HG03378 (cell line): ENCODE measurements around the gene HTRA2.

ENCODE experiments used
- ATAC-seq: cut with Tn5 transposase; IDR thresholded peaks from one replicate; pipeline ENCODE4 v1.9.1; 2021; ENCODE audit warnings: mild to moderate bottlenecking, moderate library complexity; ENCODE audit not compliant: unreplicated experiment

The HTRA2 gene

DNA sequence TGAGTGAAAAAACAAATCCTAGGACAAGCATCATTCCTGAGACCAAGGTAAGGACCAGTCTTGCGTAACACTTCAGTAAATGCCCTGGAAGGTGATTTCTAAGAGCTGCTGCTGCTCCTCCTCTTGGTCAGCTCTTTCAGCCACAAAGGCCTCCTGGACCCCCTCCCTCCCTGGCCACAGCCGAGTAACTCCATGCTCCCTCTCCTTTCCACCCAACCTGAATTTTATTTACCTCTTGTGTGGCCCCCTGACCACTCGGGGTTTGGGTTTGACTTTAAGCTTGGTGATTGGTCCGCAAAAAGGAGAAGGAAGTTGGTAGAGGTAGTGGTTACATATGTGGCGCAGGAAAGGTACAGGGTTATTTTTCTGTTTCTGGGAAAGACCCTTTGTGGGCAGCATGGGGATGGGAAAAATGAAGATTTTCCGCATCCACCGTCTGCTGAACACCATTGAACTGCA is 9.2 kb downstream of the HTRA2 start:
- ATAC-seq = peak; percentile 50

DNA sequence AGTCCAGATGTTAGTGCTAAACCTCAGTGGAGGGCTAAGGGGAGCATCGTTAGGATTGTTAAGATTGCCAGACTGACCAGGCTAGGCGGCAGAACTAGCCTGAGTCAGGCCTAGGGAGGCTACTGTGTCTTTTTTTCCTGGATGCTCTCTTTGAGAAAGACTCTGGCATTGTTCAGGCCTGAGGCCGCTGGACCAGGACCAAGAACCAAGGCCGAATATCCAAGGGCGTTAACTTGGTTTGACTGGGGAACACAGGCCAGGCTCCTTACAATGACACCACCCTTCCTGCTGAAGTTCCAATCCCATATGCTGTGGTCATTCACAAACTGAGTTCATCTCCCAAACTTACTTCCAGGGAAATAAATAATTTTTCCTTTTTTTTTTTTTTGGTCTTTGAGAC is 10.6 kb downstream of the HTRA2 start:
- ATAC-seq = no peak

DNA sequence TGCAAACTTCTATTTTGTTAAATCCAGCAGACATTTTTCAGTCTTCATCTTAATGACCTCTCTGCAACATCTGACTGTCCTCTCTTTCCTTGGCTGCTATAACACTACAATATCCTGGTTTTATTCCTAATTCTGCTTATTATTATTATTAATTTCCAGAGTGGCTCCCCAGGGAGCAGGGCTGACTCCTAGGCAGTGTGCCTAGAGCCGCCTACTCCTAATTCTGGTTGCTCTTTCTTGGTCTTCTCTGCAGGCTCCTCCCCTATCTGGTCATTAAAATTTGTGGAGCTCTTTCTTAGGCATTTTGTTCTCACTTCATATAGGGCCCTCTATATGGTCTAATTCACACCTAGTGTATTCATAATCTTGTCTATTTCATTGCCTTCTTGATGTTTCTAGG is 13.2 kb downstream of the HTRA2 start:
- no peak for ATAC-seq

DNA sequence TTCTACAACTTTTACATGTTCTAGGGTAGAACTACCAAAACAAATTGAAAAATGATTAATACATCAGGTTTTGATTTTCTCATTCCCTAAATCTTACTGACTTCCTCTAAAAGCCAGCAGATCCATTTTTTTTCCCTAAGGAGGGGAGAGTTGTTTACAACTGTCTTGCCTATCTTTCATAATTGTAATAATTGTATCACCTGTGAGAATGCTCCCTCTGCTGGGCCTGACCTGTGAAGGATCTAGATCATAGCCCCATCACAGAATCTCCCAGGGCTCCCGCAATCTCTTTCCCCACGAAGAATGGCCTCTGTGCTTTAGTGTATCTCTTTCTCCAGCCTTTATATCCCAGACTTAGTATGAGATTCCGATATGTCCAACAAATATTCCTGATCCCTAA is 14.9 kb downstream of the HTRA2 start:
- no peak for ATAC-seq

DNA sequence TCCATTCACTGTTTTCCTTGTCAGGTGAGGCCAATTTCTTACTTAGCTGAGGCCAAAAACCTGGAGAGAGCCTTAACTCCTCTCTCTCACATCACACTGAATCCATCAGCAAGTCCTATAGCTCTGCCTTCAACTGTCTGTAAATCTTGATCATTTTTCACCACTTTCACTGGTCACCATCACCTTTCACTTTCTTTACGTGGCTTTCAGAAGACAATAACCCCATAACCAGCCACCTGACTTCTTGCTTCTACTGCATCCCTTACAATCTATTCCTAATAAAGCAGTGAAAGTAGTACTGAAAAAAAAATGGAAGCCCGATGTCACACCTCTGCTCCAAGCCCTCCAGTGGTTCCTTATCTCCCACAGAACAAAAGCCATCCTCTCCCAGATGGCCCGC is 16.3 kb downstream of the HTRA2 start:
- no peak for ATAC-seq

DNA sequence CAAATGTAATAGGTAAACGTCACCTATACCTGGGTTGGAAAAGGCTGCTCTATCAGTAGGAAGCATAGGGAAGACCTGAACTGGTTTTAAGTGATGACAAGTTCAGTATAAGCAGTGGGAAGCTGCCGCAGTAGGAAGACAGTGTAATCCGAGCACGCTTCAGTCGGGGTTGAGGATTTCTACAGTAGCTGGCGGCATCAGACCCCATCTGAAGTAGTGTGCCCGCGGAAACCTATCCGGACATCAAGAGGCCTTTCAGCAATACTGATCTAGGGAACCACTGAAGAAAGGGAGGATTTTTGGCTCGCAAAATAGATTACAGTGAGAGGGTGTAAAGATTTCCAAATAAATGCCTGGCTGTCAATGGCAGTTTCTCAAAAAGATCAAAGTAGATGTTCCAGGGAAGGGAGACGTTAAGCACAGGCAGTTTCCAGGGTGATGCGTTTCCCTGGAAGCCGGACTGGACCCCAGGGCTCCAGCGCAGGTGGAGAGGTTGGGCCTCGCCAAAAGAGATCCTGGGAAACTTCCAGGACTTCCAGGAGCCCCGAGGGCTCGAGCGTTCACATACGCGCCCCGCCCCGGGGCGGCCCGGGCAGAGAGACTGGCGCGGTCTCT is 18.7 kb downstream of the HTRA2 start:
- ATAC-seq = no peak

DNA sequence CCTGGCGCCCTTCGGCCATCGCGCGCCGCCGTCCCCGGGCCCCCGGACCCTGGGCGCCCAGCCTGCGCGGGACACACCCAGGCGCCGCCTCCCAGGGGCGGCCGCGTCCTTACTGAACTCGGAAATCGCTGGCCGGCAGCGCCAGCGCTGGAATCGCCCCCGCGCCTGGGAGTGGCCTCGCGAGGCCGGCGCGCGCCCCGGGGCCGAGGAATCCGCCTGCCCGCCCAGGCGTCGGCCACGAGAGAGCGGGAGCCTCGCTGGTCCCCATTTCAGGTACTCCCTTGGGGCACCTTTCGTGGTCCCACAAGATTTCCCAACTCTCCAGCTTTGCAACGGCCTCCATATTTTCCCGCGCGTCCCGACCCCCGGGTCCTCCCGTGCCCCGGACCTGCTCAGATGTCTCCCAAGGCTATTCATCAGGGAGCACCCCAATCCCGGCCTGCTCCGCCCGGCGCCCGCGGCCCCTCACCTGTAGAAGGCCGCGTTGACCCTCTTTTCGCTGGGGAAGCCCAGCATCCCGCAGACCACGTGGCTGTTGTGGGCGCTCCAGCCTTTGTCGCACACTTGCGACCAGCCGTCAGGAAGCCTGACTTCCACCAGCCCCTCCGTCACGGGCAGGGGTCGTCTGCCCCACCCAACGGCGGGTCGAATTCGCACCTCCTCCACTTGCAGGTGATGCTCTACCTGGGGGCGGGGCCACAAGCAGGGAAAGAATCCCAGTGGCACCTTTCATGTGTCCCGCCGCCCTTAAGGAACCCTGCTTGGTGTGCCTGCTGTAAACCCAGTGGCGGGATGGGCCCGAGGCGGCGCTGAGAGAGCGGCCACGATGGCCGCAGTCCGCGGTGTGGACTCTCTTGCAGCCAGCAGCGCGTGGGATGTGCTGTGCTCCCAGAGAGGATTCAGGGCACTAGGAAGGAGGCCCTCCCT is 19.4 kb downstream of the HTRA2 start:
- ATAC-seq = no peak

DNA sequence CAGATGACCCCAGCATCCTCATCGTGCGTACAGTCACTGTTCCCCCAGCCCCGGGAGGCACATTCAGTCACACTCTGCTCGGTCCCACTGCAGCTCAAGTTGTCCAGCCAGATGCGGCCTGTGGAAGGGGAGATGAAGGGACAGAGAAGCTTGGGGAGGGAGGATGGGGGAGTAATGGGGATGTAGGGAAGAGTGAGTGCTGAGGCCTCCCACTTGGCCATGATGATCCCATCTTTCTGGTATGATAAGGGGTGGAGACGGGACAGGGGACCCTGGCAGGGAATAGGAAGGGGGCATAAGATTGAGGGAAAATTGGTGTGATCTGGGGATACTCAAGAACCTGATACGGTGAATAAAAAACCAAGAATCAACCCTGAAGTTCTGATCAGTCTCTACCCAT is 20.5 kb downstream of the HTRA2 start:
- no peak for ATAC-seq

DNA sequence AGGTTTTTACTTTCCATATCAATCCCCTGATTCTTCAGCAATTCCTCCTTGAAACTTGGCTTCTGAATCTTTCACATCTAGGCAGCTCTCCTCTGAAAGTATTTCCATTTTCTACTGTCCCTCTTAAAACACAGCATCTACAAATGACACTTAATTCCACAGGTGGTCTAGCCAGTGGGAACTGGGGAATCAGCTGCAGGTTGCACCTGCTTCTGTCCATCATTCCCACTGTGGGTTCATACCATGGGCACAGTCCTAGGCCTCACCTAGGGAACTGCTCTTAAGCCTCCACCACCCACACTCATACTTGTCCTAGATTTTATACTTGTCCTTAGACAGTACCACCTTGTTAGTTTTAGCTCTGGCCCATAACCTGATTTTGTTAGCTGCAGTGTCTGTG is 21.8 kb downstream of the HTRA2 start:
- ATAC-seq = no peak

DNA sequence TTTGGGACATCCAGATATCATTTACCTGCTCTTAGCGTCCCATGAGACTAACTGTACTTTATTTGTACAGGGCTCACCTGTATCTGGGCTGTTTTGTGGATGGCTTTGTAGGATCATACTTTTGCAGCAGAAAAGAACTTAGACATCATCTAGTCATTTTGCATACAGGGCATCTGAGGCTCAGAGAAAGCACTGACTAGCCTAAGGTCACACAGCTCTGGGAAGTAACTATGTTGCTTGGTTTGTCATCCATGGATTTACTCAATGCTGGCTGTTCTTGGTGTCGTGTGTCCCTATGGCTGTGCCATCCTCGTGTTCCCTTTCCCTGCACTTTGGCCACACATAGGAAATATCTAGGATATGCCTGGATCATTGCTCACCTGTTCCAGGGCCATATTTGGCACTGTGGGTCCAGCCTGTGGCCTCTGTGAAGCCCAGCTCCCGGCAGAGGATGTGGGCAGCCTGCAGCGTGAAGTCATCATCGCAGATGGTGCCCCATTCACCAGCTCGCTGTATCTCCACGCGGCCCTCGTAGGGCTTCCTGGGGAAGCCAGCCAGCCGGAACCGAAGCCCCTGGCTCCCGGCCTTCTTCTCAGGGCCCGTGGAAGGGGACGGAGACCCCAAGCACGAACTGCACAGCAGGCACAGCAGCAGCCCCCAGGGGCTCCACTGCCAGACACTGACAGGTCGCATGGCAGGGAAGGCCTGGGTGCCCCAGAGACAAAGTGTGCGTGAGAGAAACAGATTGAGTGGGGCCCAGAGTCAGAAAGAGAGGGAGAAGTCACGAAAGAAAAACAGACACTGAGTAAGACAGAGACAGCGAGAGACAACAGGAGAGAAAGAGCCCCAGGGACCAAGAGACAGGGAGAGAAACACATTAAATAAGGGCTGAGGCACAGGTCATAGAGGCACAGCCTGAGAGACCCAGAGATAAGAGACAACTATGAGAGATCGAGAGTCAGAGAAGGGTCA is 22.5 kb downstream of the HTRA2 start:
- peak; percentile 31 for ATAC-seq

DNA sequence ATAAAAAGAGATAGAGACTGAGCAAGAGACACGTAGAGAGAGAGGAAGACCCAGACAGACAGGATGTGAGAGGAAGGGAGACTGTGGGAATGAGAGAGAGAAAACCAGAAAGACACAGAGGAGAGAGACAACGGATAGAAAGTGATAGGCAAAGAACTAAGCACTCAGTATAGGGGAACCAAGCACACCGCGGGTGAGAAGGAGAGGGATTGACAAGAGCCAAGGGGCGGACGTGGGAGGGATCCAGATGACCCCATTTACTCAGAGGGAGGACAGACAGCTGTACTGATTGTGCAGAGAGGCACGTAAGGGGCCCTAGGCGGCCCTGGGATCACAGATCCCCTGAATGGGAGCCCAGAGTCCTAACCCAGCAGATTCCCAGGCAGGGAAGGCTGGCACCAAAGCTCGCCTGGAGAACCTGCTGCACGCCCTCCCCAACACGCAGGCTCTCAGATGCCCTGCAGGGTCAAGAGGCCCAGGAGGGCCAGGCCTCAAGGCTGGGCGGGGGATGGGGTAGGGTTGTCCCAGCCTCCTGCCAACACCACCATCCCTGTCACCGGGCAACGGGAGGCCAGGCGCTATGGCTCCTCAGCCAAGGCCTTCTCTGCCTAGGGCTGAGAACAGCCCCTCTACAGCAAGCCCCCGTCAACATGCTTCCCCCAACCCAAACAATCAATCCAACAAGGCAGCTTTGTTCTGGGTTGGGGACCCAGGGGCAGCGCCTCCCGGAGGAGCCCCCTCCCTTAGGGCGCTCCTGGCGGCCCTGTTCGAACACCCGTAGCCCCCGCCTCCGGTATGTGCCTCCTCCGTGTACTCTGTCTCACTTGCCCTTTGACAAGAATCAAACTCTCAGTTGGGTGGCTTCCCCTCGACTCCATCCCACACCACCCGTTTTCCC is 23.4 kb downstream of the HTRA2 start:
- ATAC-seq = peak; percentile 24

DNA sequence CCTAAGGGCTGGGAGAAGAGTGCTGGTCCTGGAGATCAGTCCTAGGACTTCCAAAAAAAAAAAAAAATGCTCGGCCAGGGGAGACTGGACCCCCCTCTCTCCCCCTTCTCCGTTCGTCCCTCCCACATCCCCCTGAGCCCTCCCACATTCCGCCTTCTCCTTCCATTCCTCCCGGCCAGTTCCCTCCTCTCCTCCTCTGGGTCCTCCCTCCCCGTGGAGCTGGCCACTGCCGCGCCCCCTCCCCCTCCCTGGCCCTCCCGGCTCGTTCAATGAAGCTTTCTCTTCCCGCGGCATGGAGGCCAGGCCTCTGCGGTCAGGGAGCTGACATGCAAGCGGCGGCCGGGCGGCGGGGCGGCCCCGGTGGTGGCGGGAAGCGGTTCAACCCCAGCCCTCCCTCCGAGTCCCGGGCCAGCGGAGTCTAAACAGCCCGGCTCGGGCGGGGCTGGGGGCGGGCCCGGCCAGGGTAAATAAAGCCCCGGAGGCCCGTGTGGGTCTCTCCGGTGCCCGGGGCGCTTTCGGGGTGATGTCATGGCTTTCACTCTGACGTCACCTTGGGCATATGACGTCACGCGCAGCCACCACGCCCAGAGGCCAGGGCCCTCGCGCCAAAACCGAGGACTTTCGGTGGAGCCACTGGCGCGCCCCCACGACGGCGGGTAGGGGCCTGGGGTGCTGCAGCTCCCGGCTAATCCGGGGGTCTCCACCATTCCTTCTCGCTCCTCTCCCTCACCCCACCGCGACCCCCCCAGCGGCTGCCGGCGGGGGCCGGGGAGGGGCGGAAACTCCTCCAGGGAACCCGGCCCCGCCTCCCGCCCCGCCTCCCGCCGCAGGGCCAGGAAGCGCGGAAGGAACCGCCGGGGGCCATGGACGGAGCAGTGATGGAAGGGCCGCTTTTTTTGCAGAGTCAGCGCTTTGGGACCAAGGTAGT is 24.4 kb downstream of the HTRA2 start, which contains the start of the genes DOK1 and LOXL3:
Gene DOK1 (plus strand): TSS at position 829 of the 928 bp plus-strand sequence. CDS start 35 bp downstream, at position 864.
Gene LOXL3 (minus strand): TSS at position 51 of the 928 bp plus-strand sequence. CDS start 1,308 bp downstream, outside the sequence.
- no peak for ATAC-seq

DNA sequence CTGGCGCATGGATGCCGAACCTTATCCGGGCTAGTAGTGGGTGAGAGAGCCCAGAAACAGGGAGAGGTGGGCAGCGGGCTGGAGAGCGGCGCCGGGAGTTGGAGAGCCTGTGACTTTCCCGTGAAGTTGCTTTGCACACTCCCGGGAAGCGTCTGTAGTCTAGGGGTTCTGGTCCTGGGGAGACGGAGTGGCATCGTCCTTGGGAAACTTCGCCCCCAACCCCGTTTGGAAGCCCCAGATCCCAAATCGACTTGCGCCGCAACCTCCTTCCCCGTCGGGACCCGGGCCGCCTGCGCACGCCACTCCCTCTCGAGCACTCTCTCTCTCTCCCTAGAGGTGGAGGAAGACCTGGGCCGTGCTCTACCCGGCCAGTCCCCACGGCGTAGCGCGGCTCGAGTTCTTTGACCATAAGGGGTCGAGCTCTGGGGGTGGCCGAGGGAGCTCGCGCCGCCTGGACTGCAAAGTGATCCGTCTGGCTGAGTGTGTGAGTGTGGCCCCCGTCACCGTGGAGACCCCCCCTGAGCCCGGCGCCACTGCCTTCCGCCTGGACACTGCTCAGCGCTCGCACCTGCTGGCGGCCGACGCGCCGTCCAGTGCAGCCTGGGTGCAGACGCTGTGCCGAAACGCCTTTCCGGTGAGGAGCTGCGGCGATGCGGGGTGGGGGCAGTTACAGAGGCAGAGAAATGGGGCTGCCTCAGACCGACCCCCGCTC is 25.2 kb downstream of the HTRA2 start:
- no peak for ATAC-seq

DNA sequence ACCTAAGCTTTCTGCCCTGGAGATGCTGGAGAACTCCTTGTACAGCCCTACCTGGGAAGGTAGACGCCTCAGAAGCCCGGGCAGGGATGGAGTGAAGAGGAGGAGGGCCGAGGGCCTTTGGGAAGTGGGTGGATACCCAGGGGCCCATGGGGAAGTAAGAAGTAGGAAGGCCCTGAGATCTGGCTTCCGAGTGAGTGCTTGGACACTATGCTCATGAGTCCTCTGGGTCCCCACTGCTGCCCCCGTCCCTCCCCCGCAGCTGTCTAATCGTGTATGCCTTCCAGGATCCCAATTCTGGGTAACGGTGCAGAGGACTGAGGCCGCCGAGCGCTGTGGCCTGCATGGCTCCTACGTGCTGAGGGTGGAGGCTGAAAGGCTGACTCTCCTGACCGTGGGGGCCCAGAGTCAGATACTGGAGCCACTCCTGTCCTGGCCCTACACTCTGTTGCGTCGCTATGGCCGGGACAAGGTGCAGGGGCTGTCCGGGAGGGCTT is 25.9 kb downstream of the HTRA2 start:
- ATAC-seq = no peak

DNA sequence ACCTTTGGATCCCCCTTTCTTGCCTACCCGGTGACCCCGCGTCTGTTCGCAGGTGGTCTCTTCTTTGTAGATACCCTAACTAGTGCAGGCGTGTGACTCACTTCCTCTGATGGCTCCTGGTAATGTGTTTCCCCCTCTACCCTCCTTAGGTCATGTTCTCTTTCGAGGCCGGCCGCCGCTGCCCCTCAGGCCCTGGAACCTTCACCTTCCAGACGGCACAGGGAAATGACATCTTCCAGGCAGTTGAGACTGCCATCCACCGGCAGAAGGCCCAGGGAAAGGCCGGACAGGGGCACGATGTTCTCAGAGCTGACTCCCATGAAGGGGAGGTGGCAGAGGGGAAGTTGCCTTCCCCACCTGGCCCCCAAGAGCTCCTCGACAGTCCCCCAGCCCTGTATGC is 26.4 kb downstream of the HTRA2 start:
- ATAC-seq = no peak

DNA sequence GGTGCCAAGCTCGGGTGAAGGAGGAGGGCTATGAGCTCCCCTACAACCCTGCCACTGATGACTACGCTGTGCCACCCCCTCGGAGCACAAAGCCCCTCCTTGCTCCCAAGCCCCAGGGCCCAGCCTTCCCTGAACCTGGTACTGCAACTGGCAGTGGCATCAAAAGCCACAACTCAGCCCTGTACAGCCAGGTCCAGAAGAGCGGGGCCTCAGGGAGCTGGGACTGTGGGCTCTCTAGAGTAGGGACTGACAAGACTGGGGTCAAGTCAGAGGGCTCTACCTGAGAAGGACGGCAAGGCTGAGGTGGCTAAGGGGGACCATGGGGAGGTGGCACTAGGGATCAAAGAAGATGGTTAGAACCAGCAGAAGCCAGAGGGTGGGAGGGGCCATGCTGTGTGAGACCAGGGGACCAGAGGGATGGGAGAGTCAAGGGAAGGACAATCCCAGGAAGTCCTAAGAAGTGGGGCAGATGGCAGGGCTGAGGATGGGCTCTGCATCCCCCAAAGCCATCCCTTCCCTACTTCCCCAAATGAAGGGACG is 27.2 kb downstream of the HTRA2 start:
- no peak for ATAC-seq
